Hepatocyte (in vitro differentiated cells): ENCODE results near the gene DHRS12.

Source experiments
- EZH2phosphoT487 ChIP-seq: fragments of 200-600 bp; sonication (generic); IDR thresholded peaks from one replicate; pipeline ENCODE4 v1.6.1; 2018; ENCODE audit warnings: antibody characterized with exemption, mild to moderate bottlenecking, low read depth, moderate library complexity; ENCODE audit not compliant: unreplicated experiment, severe bottlenecking
- TF ChIP-seq, protein P1 (sequence below): fragments of 200-600 bp; sonication (generic); IDR thresholded peaks from 2 replicates; pipeline ENCODE4 v1.5.1; 2016; ENCODE audit warnings: antibody characterized with exemption, mild to moderate bottlenecking; ENCODE audit not compliant: poor library complexity

DNA sequence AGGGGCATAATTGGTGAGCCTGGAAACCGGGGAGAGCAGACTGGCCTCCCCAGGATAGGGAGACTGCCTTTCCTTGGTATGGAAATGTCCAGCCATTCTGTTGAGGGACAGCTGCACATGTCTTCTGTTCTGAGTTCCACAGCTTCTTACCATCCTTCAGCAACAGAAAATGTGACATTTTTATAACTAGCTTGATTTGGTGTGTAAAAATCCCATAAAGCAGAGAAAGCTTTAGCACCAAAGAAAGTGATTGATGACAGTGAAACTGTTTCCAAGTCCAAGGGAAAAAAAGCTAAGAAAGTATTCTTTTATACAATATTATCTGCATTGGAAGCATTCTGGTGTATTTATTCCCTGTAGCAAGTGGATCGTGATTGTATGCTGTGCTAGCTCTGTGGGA lies 61.9 kb downstream of the DHRS12 start:
- TF ChIP-seq, protein P1, sequence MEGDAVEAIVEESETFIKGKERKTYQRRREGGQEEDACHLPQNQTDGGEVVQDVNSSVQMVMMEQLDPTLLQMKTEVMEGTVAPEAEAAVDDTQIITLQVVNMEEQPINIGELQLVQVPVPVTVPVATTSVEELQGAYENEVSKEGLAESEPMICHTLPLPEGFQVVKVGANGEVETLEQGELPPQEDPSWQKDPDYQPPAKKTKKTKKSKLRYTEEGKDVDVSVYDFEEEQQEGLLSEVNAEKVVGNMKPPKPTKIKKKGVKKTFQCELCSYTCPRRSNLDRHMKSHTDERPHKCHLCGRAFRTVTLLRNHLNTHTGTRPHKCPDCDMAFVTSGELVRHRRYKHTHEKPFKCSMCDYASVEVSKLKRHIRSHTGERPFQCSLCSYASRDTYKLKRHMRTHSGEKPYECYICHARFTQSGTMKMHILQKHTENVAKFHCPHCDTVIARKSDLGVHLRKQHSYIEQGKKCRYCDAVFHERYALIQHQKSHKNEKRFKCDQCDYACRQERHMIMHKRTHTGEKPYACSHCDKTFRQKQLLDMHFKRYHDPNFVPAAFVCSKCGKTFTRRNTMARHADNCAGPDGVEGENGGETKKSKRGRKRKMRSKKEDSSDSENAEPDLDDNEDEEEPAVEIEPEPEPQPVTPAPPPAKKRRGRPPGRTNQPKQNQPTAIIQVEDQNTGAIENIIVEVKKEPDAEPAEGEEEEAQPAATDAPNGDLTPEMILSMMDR, result no peak
- TF ChIP-seq EZH2phosphoT487, result no peak
